Ammon's horn (tissue), 1 donor: Measurements from ENCODE around the gene NMNAT2.

Experiments used
- DNase-seq: peaks from one replicate; pipeline ENCODE4 v3.0.0-alpha.2; 2016; ENCODE audit warnings: low spot score

NMNAT2 gene

GRCh38 chr1:183365676-183366075, 52.5 kb downstream of the NMNAT2 start:
- DNase-seq, result no peak

GRCh38 chr1:183365093-183365492, 53.1 kb downstream of the NMNAT2 start:
- DNase-seq, result no peak

GRCh38 chr1:183363972-183364371, 54.2 kb downstream of the NMNAT2 start:
- DNase-seq, result no peak

GRCh38 chr1:183361081-183361480, 57.1 kb downstream of the NMNAT2 start:
- DNase-seq, result no peak

GRCh38 chr1:183360473-183360872, 57.7 kb downstream of the NMNAT2 start:
- DNase-seq, result no peak

- no peak for DNase-seq
Observed at GRCh38 chr1:183356534-183357182, 61.5 kb downstream of the NMNAT2 start.

GRCh38 chr1:183355797-183356196, 62.4 kb downstream of the NMNAT2 start:
- no peak for DNase-seq

GRCh38 chr1:183355181-183355580, 63.0 kb downstream of the NMNAT2 start:
- no peak for DNase-seq

- no peak for DNase-seq
Observed at GRCh38 chr1:183353597-183353996, 64.6 kb downstream of the NMNAT2 start.

- peak; percentile 87 for DNase-seq
Observed at GRCh38 chr1:183349201-183349711, 68.9 kb downstream of the NMNAT2 start.

GRCh38 chr1:183346276-183346732, 71.9 kb downstream of the NMNAT2 start:
- DNase-seq, result no peak

GRCh38 chr1:183339556-183340167, 78.5 kb downstream of the NMNAT2 start:
- DNase-seq, result no peak

- no peak for DNase-seq
Observed at GRCh38 chr1:183331091-183331742, 87.0 kb downstream of the NMNAT2 start.

GRCh38 chr1:183330335-183330734, 87.8 kb downstream of the NMNAT2 start:
- no peak for DNase-seq

- DNase-seq, result no peak
Observed at GRCh38 chr1:183328371-183328770, 89.8 kb downstream of the NMNAT2 start.

- DNase-seq, result no peak
Observed at GRCh38 chr1:183327434-183328290, 90.5 kb downstream of the NMNAT2 start.

- DNase-seq, result no peak
Observed at GRCh38 chr1:183323849-183324683, 94.1 kb downstream of the NMNAT2 start.

GRCh38 chr1:183319606-183320005, 98.6 kb downstream of the NMNAT2 start:
- no peak for DNase-seq

- no peak for DNase-seq
Observed at GRCh38 chr1:183319051-183319450, 99.1 kb downstream of the NMNAT2 start.

GRCh38 chr1:183318433-183318832, 99.7 kb downstream of the NMNAT2 start:
- peak; percentile 40 for DNase-seq
